NCI-H345 treated with DMSO at 0.1 percent for 48 hours (cell line): ENCODE data around the gene GJB6.
"Not testable (repeated sequence)": the region's sequence is repeated elsewhere in the genome, so short reads cannot be mapped to it uniquely, and the experiment has no call there.

Experiments
- DNase-seq: peaks from one replicate; lab custom pipeline; 2025; ENCODE audit not compliant: unreplicated experiment; lab: John Stamatoyannopoulos, UW

GJB6 gene

GRCh38 chr13:20231839-20232555 is at the start of gene GJB6:
Gene GJB6, minus strand, starts transcription at chr13:20232319. Its CDS starts 8,839 bp downstream, at chr13:20223480.
- DNase-seq: no peak

GRCh38 chr13:20276901-20277300 is 44.8 kb upstream of the GJB6 start:
- DNase-seq: not testable (repeated sequence)

- DNase-seq: no peak
These were observed 42.3 kb upstream of the GJB6 start for GRCh38 chr13:20274466-20274865.

- DNase-seq: no peak
These were observed 40.6 kb upstream of the GJB6 start for GRCh38 chr13:20272588-20273171.

- no peak for DNase-seq
These were observed 40.0 kb upstream of the GJB6 start for GRCh38 chr13:20272104-20272503.

GRCh38 chr13:20271441-20271840 is 39.3 kb upstream of the GJB6 start:
- no peak for DNase-seq

GRCh38 chr13:20270163-20270865 is 38.2 kb upstream of the GJB6 start:
- DNase-seq: no peak

- DNase-seq: no peak
These were observed 32.3 kb upstream of the GJB6 start for GRCh38 chr13:20264271-20265018.

GRCh38 chr13:20263393-20264044 is 31.4 kb upstream of the GJB6 start:
- no peak for DNase-seq

- DNase-seq: no peak
These were observed 26.8 kb upstream of the GJB6 start for GRCh38 chr13:20258963-20259288.

- no peak for DNase-seq
These were observed 26.3 kb upstream of the GJB6 start for GRCh38 chr13:20258208-20258962.

- no peak for DNase-seq
These were observed 22.0 kb upstream of the GJB6 start for GRCh38 chr13:20254076-20254475.

- DNase-seq: no peak
These were observed 17.8 kb upstream of the GJB6 start for GRCh38 chr13:20249913-20250312.

- no peak for DNase-seq
These were observed 15.8 kb upstream of the GJB6 start for GRCh38 chr13:20247963-20248362.

- DNase-seq: no peak
These were observed 15.3 kb upstream of the GJB6 start for GRCh38 chr13:20247403-20247802.

- DNase-seq: no peak
These were observed 9.5 kb upstream of the GJB6 start for GRCh38 chr13:20241593-20241992.

- DNase-seq: no peak
These were observed 7.6 kb upstream of the GJB6 start for GRCh38 chr13:20239748-20240147.

GRCh38 chr13:20232556-20233277 is 598 bp upstream of the GJB6 start:
- no peak for DNase-seq

GRCh38 chr13:20230913-20231838 is 943 bp downstream of the GJB6 start:
- no peak for DNase-seq
